Heart left ventricle (tissue), 16 donors: ENCODE results near the gene RHBDD2. TPM values are rescaled to one million over a fixed set of nuclear protein-coding genes. Genes with fewer than 3 reads are reported as not detected.
A peak's percentile ranks its signal among the peaks of the same experiment; 100 is the strongest.
"Not testable (repeated sequence)": the region's sequence is repeated elsewhere in the genome, so short reads cannot be mapped to it uniquely, and the experiment has no call there.

ENCODE experiments used
- ATAC-seq, 4 donors: fragments of 200-7000 bp; cut with Tn5 transposase; one replicate each; pipeline ENCODE4 v1.9.1; 2020 to 2022; ENCODE audit warnings: moderate library complexity in 4 of 4, mild to moderate bottlenecking in 3 of 4, moderate number of reproducible peaks in 1 of 4
- DNase-seq, 5 donors: peaks; one replicate each; pipeline ENCODE4 v3.0.0-alpha.2; 2020
- H3K27ac ChIP-seq, 12 donors: fragments of 200-600 bp; sonication (generic) in 4 of 12; one replicate each; pipeline versions ENCODE4 v1.5.0 to v1.8.0; 2016 to 2022; ENCODE audit warnings: mild to moderate bottlenecking in 2 of 12
- H3K27me3 ChIP-seq, 9 donors: fragments of 200-600 bp; sonication (generic) in 2 of 9; one replicate each; pipeline versions ENCODE4 v1.5.1 to v1.8.0; 2016 to 2022; ENCODE audit warnings: mild to moderate bottlenecking in 3 of 9
- H3K36me3 ChIP-seq, 9 donors: fragments of 200-600 bp; sonication (generic) in 2 of 9; one replicate each; pipeline versions ENCODE4 v1.5.0 to v1.8.0; 2018 to 2022; ENCODE audit warnings: mild to moderate bottlenecking in 2 of 9
- H3K4me1 ChIP-seq, 12 donors: fragments of 200-600 bp; sonication (generic) in 4 of 12; one replicate each; pipeline versions ENCODE4 v1.5.0 to v1.8.0; 2016 to 2022; ENCODE audit warnings: mild to moderate bottlenecking in 3 of 12
- H3K4me3 ChIP-seq, 12 donors: fragments of 200-600 bp; sonication (generic) in 4 of 12; one replicate each; pipeline versions ENCODE4 v1.5.0 to v1.8.0; 2017 to 2022; ENCODE audit warnings: mild to moderate bottlenecking in 9 of 12, moderate library complexity in 4 of 12
- H3K9me3 ChIP-seq, 12 donors: fragments of 200-600 bp; sonication (generic) in 4 of 12; one replicate each; pipeline versions ENCODE4 v1.5.0 to v1.8.0; 2016 to 2022; ENCODE audit warnings: mild to moderate bottlenecking in 1 of 12
- CTCF ChIP-seq, 12 donors: fragments of 200-600 bp; sonication (generic) in 4 of 12; IDR thresholded peaks; one replicate each; pipeline versions ENCODE4 v1.5.0 to v1.8.0; 2018 to 2022; ENCODE audit warnings: antibody characterized with exemption in 12 of 12, mild to moderate bottlenecking in 5 of 12
- POLR2A ChIP-seq, 2 donors: fragments of 450-650 bp; IDR thresholded peaks; one replicate each; pipeline ENCODE4 v1.6.1; 2017; ENCODE audit warnings: antibody characterized with exemption in 2 of 2, mild to moderate bottlenecking in 2 of 2, moderate library complexity in 2 of 2
- WGBS, 4 donors: extraction: QIAGEN DNeasy Blood & Tissue Kit in 2 of 4; methylation state at CpG; one replicate each; pipeline versions ENCODE4 v1.1.5 to v1.1.7; 2013 to 2018; 5-methylcytosine and 5-hydroxymethylcytosine counted together
- intact Hi-C, 10 donors: fragments of 100-400 bp; cut with DNase I; formaldehyde crosslinking; loops; one replicate each; pipeline versions ENCODE4 v1.11.1 to v1.14.2; 2022
- polyA plus RNA-seq, 2 donors: library from polyadenylated mRNA; stranded (reverse); fragments of 200-250 nt; gene quantifications; one replicate each; pipeline ENCODE4 v1.2.3, GENCODE V29; 2013
- total RNA-seq, 9 donors: library from RNA; depleted of rRNA in 2 of 9; stranded (reverse); fragments of >200 nt in 2 of 9; fragmentation: NEBNext Ultra II Directional in 3 of 9; extraction: Animal tissue kit (Norgen Biotek cat#: 25700) in 3 of 9; gene quantifications; one replicate each; pipeline versions ENCODE4 v1.1.0 to v1.2.4, GENCODE V29; 2016 to 2023
- donor health status: ischemic (EF 13 %, LVEDD 7.1; RV severe dilation, severe dysfunction).
- donor health status: healthy with polysubstance abuse.
- donor health status: DM: no; HTN: yes; CAD: no.
- donor health status: DM: no; HTN: no; CAD: no.
- donor health status: ischemic (EF 25% LVEDD 6.9; RV normal size, moderate dysfunction).
- donor health status: ischemic (EF 25% LVEDD 5.7; RV mildly dilated, moderate dysfunction).
- donor health status: healthy.
- donor health status: DM: yes; HTN: yes; CAD: no.
- donor health status: ischemic (EF 35%, LVEDD 5.7; RV mildly dilated, moderate dysfunction).
- donor health status: nonischemic (EF 11% LVEDD 7.7; RV severe dilation, severe dysfunction).
- donor health status: DM: yes; HTN: yes; CAD: no.
- donor health status: PGD.
- donor health status: ischemic (EF 29% LVEDD 5.4; RV normal size, mild dysfunction).
- donor health status: nonischemic (EF 23%, LVEDD 6.1; RV moderate dilation, normal function).

RHBDD2 gene
- total and polyA plus RNA-seq, 11 donors: 23.6 to 44.1 (median 32.5) TPM

GRCh38 chr7:75905785-75906604, 27.2 kb downstream of the RHBDD2 start:
- H3K27me3 ChIP-seq: no peaks in the 10 kb centered on the region
- peak overlapping the region in 5 of 12 donors; percentile 4 to 38 (median 25) for H3K27ac ChIP-seq
- peak; percentile 16 to 73 (median 65) for DNase-seq
- H3K4me1 ChIP-seq: peaks cover 0 to 9% (median 0%) of the 10 kb centered on the region in 12 donors
- TF ChIP-seq POLR2A (IDR thresholded peaks at IDR 0.05): no peak
- no peak for TF ChIP-seq CTCF (IDR thresholded peaks at IDR 0.05)
- no peaks in the 10 kb centered on the region for H3K36me3 ChIP-seq
- no peaks in the 10 kb centered on the region for H3K9me3 ChIP-seq
- peak; percentile 37 to 91 (median 76) for ATAC-seq
- intact Hi-C loops: loop anchor here in 1 of 10 donors (2.0 kb wide), 1 partner anchor 33 kb away; no protein-coding TSS in a partner anchor
- 55 to 61% (median 57%) methylated on average over 17 of the region's 17 CpGs for WGBS, 4 donors
- H3K4me3 ChIP-seq: no peak overlapping the region

- WGBS, 4 donors: 78 to 83% (median 82%) methylated on average over 10 of the region's 10 CpGs
- H3K27me3 ChIP-seq: no peaks in the 10 kb centered on the region
- peaks cover 0 to 9% (median 0%) of the 10 kb centered on the region in 12 donors for H3K4me1 ChIP-seq
- no peak overlapping the region for H3K4me3 ChIP-seq
- ATAC-seq (peak in 3 of 4 donors; percentile 43 to 54 (median 50)), DNase-seq (peak in 2 of 5 donors; percentile 44 to 60)
- no peaks in the 10 kb centered on the region for H3K36me3 ChIP-seq
- intact Hi-C loops: loop anchor here in 1 of 10 donors (2.0 kb wide), 1 partner anchor 34 kb away; no protein-coding TSS in a partner anchor
- TF ChIP-seq POLR2A (IDR thresholded peaks at IDR 0.05) (no peak), CTCF (IDR thresholded peaks at IDR 0.05) (no peak)
- no peaks in the 10 kb centered on the region for H3K9me3 ChIP-seq
- H3K27ac ChIP-seq: peak overlapping the region in 2 of 12 donors; percentile 20 to 46
Measured at GRCh38 chr7:75906991-75907667, 28.3 kb downstream of the RHBDD2 start.

- not testable (repeated sequence) for H3K4me3 ChIP-seq, H3K9me3 ChIP-seq, DNase-seq, ATAC-seq, H3K4me1 ChIP-seq, H3K36me3 ChIP-seq, H3K27me3 ChIP-seq
- WGBS, 4 donors: 92 to 97% (median 92%) methylated on average over 9 of the region's 9 CpGs
- intact Hi-C loops: loop anchor here in 1 of 10 donors (2.0 kb wide), 1 partner anchor 35 kb away; no protein-coding TSS in a partner anchor
- H3K27ac ChIP-seq: peak overlapping the region in 2 of 12 donors; percentile 20 to 46
Measured at GRCh38 chr7:75907668-75908039, 28.8 kb downstream of the RHBDD2 start.

- no peak for DNase-seq
- no peak for TF ChIP-seq CTCF (IDR thresholded peaks at IDR 0.05)
- TF ChIP-seq POLR2A (IDR thresholded peaks at IDR 0.05): no peak
- no peak for ATAC-seq
- H3K27ac ChIP-seq: no peak overlapping the region
- H3K36me3 ChIP-seq: no peaks in the 10 kb centered on the region
- peaks cover 0 to 17% (median 6%) of the 10 kb centered on the region in 12 donors for H3K4me1 ChIP-seq
- 80 to 97% (median 92%) methylated on average over 5 of the region's 5 CpGs for WGBS, 4 donors
- no peak overlapping the region for H3K4me3 ChIP-seq
- intact Hi-C loops: loop anchor here in 3 of 10 donors (5.0 to 10.0 kb wide), 3 partner anchors 32 to 75 kb away; partner anchors contain the start of gene RHBDD2 (in 1 of the 3)
- no peaks in the 10 kb centered on the region for H3K9me3 ChIP-seq
- H3K27me3 ChIP-seq: no peaks in the 10 kb centered on the region
Measured at GRCh38 chr7:75909521-75910132, 30.8 kb downstream of the RHBDD2 start.

- not testable (repeated sequence) for ATAC-seq, H3K27ac ChIP-seq, DNase-seq, H3K36me3 ChIP-seq, H3K4me3 ChIP-seq, H3K27me3 ChIP-seq, H3K9me3 ChIP-seq
- WGBS, 4 donors: 77 to 82% (median 80%) methylated on average over 12 of the region's 12 CpGs
- intact Hi-C loops: loop anchor here in 3 of 10 donors (5.0 to 10.0 kb wide), 3 partner anchors 34 to 74 kb away; partner anchors contain the start of gene RHBDD2 (in 1 of the 3)
- H3K4me1 ChIP-seq: peaks cover 0 to 17% (median 8%) of the 10 kb centered on the region in 12 donors
Measured at GRCh38 chr7:75911186-75911585, 32.4 kb downstream of the RHBDD2 start.
